EL (cell line): ENCODE results near the gene HAPLN3.

Experiments used
- DNase-seq: peaks from one replicate; pipeline ENCODE4 v3.0.0-alpha.2; 2016

HAPLN3 gene

DNA sequence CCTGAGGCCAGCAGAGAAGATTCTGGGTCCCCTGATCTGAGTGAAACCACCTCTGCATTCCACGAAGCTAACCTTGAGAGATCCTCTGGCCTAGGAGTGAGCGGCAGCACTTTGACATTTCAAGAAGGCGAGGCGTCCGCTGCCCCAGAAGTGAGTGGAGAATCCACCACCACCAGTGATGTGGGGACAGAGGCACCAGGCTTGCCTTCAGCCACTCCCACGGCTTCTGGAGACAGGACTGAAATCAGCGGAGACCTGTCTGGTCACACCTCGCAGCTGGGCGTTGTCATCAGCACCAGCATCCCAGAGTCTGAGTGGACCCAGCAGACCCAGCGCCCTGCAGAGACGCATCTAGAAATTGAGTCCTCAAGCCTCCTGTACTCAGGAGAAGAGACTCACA lies 36.4 kb downstream of the HAPLN3 start:
- no peak for DNase-seq

DNA sequence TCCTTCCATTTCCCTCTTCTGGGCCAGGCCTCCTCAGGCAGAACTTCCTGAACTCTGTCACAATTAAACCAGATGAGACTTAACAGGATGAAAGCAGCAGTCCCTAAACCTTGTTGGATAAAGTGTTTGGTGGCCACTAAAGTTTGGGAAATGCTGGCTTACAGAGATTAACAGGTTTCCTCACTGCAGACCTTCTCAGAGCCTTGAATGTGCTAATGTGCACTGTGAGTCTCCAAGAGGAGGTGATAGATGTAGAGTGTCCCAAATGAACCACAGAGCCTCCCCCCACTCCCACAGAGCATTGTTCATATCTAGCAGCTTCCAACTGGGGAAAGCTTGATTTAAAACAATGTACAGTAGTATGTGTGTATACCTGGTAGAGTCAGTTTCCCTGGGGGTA lies 42.9 kb downstream of the HAPLN3 start:
- DNase-seq = no peak

- DNase-seq = no peak
Observed at GRCh38 chr15:88849376-88850072, 45.8 kb downstream of the HAPLN3 start.

- no peak for DNase-seq
Observed at GRCh38 chr15:88848203-88848602, 47.1 kb downstream of the HAPLN3 start.

- no peak for DNase-seq
Observed at GRCh38 chr15:88847144-88847543, 48.2 kb downstream of the HAPLN3 start.

- DNase-seq = no peak
Observed at GRCh38 chr15:88845616-88846015, 49.7 kb downstream of the HAPLN3 start.

DNA sequence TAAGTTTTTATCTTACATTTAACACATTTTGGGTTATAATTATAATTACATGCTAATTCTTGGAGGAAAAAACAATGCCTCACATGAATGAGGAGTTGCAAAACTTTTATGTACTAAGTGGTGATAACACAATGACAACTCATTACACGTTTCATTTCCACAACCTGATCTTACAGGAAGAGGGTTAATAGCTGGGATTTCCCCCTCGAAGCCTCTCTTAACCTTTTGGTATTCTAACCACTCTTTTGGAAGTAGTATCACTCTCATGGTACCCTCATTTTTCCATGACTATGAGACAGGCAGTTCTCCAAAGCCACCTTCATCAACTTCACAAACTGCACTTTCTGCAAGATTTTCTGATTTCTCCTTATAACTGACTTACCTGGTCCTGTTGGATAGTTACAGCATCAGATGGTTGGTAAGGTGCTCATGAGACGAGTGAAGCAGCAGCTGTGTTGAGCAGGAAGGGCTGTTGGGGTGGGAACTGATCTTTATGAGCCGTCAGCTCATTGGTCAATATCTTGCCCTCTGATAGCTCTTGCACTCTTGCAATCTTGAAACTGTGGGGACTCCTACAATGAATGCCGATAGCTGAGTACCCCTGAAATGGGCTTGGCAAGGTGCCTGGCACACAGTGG lies 50.5 kb downstream of the HAPLN3 start:
- DNase-seq = no peak

GRCh38 chr15:88843334-88843733 lies 52.0 kb downstream of the HAPLN3 start:
- no peak for DNase-seq

DNA sequence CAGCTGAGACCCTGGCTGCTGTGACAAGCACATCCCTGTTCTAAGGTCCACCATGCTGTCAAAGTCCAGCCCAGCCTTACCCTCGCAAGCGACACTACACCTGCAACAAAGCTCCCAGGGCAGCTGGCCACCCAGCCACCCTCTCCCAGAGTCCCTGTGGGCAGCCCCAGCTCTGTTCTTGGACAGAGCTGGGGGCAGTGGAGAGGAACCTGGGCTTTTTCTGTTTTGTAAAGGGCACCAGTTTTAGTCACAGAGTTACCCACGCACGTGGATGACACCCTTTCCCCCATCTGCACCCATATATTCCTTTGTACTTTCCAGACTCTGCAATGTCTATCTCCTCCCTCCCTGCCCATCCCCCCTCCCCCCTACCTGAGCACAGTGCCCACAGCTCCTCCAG lies 53.2 kb downstream of the HAPLN3 start:
- no peak for DNase-seq

DNA sequence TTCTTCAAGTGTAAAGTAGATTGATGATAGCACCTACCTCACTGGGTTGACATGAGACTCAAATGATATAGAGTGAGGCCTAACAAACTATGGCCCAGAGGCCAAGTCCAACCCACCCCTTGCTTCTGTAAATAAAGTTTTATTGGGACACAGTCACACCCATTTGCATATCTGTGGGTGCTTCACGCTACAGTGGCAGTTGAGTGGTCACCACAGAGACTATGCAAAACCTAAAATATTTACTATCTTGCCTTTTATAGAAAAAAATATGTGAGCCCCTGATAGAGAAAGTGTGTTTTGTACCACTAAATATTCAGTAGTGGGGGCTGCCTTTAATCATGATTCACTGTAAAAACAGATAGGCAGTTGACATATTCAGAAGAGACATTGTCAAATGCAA lies 54.1 kb downstream of the HAPLN3 start:
- DNase-seq = no peak

DNA sequence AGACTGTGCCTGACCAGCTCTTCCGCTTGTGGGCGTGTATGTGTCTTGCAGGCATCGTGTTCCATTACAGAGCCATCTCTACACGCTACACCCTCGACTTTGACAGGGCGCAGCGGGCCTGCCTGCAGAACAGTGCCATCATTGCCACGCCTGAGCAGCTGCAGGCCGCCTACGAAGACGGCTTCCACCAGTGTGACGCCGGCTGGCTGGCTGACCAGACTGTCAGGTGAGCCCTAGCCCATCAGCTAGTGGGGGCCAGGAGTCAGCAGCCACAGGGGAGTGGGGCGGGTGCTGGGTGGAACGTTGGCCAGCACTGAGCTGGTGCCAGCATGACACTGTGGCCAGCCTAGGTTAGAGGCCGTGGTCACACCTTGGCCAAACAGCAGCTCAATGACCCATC lies 55.4 kb downstream of the HAPLN3 start:
- no peak for DNase-seq

GRCh38 chr15:88839146-88839545 lies 56.2 kb downstream of the HAPLN3 start:
- DNase-seq = no peak

GRCh38 chr15:88838667-88839066 lies 56.7 kb downstream of the HAPLN3 start:
- no peak for DNase-seq

DNA sequence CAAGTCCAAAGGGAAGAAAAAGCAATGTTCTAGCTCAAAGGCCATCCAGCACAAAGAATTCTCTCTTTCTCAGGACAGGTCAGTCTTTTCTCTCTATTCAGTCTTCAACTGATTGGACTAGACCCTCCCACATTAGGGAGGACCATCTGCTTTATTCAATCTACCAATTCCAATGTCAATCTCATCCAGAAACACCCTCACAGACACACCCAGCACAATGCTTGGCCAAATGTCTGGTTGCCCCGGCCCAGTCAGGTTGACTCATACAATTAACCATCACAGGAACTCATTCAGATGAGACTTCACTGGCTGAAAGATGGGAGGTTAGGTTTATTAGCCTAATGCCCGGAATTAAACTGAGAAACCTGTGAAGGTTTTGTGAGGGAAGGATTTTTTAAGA lies 59.7 kb downstream of the HAPLN3 start:
- peak; percentile 28 for DNase-seq

GRCh38 chr15:88835119-88835518 lies 60.2 kb downstream of the HAPLN3 start:
- no peak for DNase-seq

GRCh38 chr15:88834211-88834812 lies 61.0 kb downstream of the HAPLN3 start:
- peak; percentile 45 for DNase-seq

- no peak for DNase-seq
Observed at GRCh38 chr15:88833731-88834100, 61.6 kb downstream of the HAPLN3 start.

DNA sequence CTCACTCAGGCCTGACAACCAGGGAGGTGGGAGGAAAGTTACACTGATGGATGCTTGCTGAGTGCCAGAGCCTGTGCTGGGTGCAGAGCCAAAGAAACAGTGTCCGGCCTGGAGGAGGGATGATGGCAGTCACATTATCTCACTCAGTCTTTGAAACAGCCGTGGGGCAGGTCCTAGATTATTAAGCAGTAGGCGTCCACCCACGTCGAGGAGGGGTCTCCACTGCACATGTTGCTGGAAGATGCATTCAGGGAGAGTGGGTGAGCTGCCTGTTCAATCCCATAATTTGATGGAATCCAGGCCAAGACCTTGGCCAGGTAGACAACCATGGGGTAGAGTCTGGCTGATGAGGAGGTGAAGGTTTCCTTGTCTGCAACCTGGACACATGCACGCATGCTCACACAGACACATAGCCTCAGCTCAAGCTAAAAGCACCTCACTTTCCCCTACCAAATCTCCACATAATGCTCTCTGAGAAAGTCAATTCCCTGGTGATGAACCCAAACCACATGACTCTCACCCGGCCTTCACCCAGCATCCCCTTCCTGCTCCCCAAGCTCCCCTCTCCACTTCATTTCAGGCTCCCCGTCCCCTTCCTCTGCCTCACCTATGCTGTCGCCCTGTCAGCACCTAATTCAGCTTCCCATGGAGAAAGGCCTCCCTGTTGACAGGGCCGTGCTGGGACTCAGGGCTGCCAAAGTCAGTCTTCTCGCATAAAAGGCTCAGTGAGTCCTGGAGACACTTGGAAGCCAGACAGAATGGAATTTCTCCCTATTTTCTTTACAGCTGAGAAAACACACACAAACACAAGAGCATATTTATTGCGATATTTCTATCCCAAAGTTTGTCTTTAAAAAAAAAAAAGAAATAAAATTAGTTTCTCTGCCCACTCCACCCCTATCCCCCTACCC lies 62.3 kb downstream of the HAPLN3 start:
- no peak for DNase-seq

- no peak for DNase-seq
Observed at GRCh38 chr15:88830016-88830415, 65.3 kb downstream of the HAPLN3 start.

GRCh38 chr15:88828791-88829190 lies 66.6 kb downstream of the HAPLN3 start:
- no peak for DNase-seq
